Muscle of leg (tissue), 11 donors: Measurements from ENCODE around the gene UBE2O. TPM values are rescaled to one million over a fixed set of nuclear protein-coding genes. Genes with fewer than 3 reads are reported as not detected.

Experiments used
- DNase-seq: peaks from one replicate; pipeline ENCODE4 v3.0.0; 2013
- H3K27ac ChIP-seq: one replicate; pipeline ENCODE4 v1.5.1; 2013; ENCODE audit warnings: mild to moderate bottlenecking, low read length, control low read depth
- H3K27me3 ChIP-seq: one replicate; pipeline ENCODE4 v1.6.1; 2013; ENCODE audit warnings: low read length; ENCODE audit not compliant: control insufficient read depth, insufficient read depth
- H3K36me3 ChIP-seq: one replicate; pipeline ENCODE4 v1.6.1; 2013; ENCODE audit warnings: low read length; ENCODE audit not compliant: control insufficient read depth, insufficient read depth
- H3K4me1 ChIP-seq: one replicate; pipeline ENCODE4 v1.6.1; 2013; ENCODE audit warnings: low read length; ENCODE audit not compliant: control insufficient read depth, insufficient read depth
- H3K4me3 ChIP-seq: one replicate; pipeline ENCODE4 v1.5.1; 2013; ENCODE audit warnings: low read length, control low read depth
- H3K9me3 ChIP-seq: replicated peaks from 2 replicates; pipeline ENCODE4 v1.6.1; 2013; ENCODE audit warnings: low read depth, low read length; ENCODE audit not compliant: control insufficient read depth
- WGBS: methylation state at CpG from one replicate; pipeline ENCODE4 v1.1.5; 2013; ENCODE audit warnings: missing lambda C conversion rate; ENCODE audit not compliant: insufficient coverage; 5-methylcytosine and 5-hydroxymethylcytosine counted together
- polyA plus RNA-seq, 8 donors: library from polyadenylated mRNA; unstranded; fragments of 120-200 nt; gene quantifications; one replicate each; pipeline versions ENCODE4 v1.2.1 to v1.2.3, GENCODE V29; 2013; ENCODE audit warnings: inconsistent platforms in 1 of 8, low replicate concordance in 1 of 8; ENCODE audit not compliant: insufficient read length in 8 of 8, insufficient read depth in 1 of 8
- total RNA-seq: library from RNA; stranded (reverse); fragments of 120-200 nt; gene quantifications from one replicate; pipeline ENCODE4 v1.2.4, GENCODE V29; 2013

Gene UBE2O
- total and polyA plus RNA-seq, 9 donors: 11.1 to 20.4 (median 16.9) TPM

DNA sequence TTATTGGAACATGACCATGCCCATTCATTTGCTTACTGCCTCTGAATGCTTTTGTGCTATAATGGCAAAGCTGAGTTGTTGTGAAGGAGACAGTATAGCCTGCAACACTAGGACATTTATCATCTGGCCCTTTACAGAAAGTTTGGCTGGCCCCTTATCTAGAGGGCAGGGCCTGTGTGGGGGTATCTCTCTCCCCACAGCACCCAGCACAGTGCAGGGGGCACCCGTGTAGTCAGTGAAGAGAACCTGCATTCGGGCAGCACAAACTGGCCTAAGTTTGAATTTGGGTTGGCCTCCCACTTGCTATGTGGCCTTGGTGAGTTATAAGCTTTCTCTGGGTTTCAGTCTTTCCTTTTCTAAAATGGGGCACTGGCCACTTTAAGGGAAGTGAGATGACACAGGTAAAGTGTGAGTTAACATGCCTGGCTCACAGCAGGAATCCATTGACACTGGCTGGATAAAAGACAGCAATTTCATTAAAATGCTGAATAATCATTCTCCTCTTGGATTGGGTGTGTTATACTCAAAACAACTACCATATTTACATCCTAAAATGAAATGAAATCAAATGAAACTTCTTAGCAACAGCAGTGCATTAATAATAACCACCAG, 12.1 kb downstream of the UBE2O start:
- no peak for DNase-seq
- no peaks in the 10 kb centered on the region for H3K9me3 ChIP-seq
- H3K27me3 ChIP-seq: no peaks in the 10 kb centered on the region
- peaks cover 6% of the 10 kb centered on the region for H3K36me3 ChIP-seq
- H3K4me1 ChIP-seq: peaks cover under 1% of the 10 kb centered on the region
- WGBS: no CpG with 5 or more reads among the region's 2 CpGs
- no peak overlapping the region for H3K27ac ChIP-seq
- no peak overlapping the region for H3K4me3 ChIP-seq

DNA sequence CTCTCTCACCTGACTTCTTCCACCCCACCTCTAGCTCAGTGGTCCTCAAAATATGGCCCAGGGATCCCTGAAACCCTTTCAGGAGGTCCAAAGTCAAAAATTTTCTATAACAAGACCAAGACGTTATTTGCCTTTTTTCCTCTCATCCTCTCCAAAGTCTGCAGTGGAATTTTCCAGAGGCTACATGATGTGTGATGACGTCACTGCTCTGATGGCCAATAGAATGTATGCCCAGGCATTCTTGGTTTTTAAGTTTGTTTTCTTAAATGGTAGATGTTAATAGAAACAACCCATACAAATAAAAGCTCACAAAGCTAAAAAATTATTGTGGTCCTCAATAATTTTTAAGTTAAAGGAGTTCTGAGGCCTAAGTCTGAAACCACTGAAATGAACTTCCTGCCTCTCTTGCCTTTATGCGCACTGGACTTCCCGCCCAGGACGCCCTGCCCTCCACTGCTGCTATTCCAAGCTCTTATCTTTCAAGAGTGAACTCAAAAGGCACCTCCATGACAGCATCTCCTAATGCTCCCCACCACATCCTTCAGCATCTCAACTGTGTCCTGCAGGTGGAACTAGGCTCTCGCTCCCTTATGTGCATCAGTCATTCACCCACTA, 13.5 kb downstream of the UBE2O start:
- Histone ChIP-seq H3K9me3 (no peaks in the 10 kb centered on the region), H3K4me3 (no peak overlapping the region), H3K27ac (no peak overlapping the region), H3K36me3 (peaks cover 8% of the 10 kb centered on the region), H3K27me3 (no peaks in the 10 kb centered on the region), H3K4me1 (no peaks in the 10 kb centered on the region)
- DNase-seq: no peak
- WGBS: 94% methylated on average over 4 of the region's 6 CpGs

DNA sequence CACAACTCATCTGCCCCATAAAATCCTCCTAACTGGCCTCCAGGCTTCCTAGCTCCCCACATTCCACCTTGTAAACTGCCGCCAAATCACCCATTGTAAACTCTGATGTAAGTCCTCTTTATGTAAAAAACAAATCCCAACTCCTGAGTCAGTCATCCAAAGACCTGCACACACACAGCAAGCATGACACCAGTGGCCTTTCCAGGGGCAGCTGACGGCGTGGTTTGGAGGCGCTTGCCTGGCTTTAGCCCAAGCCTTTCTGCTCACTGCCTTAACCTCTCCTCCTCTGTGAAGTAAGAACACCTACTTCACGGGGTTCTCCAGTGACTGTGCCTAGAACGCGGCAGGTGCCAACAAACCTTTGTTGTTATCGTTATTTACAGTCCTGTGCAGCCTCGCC, 14.0 kb downstream of the UBE2O start:
- Histone ChIP-seq H3K36me3 (peaks cover 9% of the 10 kb centered on the region), H3K4me3 (no peak overlapping the region), H3K27ac (no peak overlapping the region), H3K4me1 (no peaks in the 10 kb centered on the region), H3K9me3 (no peaks in the 10 kb centered on the region), H3K27me3 (no peaks in the 10 kb centered on the region)
- 78% methylated on average over 9 of the region's 9 CpGs for WGBS
- DNase-seq: no peak

DNA sequence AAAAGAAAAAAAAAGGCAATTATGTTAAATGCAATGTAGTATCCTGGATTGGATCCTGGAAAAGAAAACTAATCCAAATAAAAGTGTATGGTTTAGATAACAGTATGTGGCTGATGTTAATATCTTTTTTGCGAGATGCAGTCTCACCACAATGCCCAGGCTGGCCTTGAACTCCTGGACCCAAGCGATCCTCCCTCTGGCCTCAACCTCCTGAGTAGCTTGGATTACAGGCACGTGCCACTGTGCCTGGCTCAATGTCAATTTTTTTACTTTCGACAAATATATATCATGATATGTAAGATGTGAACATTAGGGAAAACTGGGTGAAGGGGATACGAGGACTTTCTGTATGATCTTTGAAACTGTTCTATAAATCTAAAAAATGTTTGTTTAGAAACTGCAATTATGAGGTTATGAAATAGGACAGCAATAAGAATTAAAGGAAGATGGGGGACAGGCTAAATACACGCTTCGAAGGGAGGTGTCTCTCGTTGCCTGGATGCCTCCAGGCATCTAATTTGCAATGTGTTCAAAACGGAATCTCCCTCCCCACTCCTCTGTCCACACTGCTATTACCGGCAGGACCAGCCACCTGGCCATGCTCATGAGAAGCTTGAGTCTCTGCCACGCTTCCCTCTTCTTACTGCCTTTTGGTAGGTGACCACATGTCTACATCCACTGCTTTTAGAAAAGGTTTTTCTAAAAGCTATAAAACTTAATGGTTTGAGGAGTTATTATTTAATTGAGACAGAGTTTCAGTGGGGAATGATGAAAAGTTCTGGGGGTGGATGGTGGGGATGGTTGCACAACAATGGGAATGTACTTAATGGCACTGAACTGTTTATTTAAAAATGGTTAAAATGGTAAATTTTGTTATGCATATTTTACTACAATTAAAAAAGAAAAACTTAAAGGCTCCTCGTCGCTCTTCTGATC, 15.2 kb downstream of the UBE2O start:
- no peaks in the 10 kb centered on the region for H3K9me3 ChIP-seq
- no peak overlapping the region for H3K4me3 ChIP-seq
- DNase-seq: no peak
- H3K27me3 ChIP-seq: no peaks in the 10 kb centered on the region
- no peak overlapping the region for H3K27ac ChIP-seq
- H3K36me3 ChIP-seq: peaks cover 9% of the 10 kb centered on the region
- H3K4me1 ChIP-seq: no peaks in the 10 kb centered on the region
- WGBS: 79% methylated on average over 4 of the region's 13 CpGs

DNA sequence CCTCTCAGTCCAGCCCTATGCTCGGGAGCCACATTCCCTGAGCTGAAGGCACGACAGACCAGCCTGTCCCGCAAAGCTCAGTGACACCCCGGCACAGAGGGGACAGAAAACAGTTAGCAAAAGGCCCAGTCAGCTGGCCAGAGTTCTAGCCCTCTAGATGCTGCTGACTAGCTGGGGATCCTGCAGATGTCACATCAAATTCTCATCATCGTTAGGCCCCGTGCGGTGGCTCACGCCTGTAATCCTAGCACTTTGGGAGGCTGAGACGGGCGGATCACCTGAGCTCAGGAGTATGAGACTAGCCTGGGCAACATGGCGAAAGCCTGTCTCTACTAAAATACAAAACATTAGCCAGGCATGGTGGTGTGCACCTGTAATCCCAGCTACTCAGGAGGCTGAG, 17.2 kb downstream of the UBE2O start:
- Histone ChIP-seq H3K27me3 (no peaks in the 10 kb centered on the region), H3K4me3 (no peak overlapping the region), H3K4me1 (no peaks in the 10 kb centered on the region), H3K27ac (no peak overlapping the region), H3K9me3 (no peaks in the 10 kb centered on the region), H3K36me3 (peaks cover 6% of the 10 kb centered on the region)
- no peak for DNase-seq
- WGBS: 84% methylated on average over 7 of the region's 11 CpGs

DNA sequence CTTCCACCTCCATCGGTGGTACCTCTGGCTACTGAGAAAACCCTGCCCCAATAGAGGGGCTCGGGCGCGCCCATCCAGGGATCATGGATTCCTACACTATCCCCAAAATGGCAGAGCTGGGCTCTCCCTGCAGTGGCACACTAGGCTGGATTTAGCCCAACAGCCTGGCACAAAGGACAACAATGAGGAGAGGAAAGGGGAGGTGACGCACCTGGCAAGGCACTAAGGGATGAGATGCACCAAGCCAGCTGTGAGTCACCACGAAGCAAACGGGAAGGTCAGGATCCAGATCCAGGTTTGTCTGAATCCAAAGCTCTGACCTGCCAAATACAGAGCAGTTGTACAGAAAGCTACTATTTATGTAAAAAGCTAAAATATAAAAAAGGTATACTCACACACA, 18.1 kb downstream of the UBE2O start:
- peaks cover 6% of the 10 kb centered on the region for H3K36me3 ChIP-seq
- no peaks in the 10 kb centered on the region for H3K27me3 ChIP-seq
- no peaks in the 10 kb centered on the region for H3K9me3 ChIP-seq
- H3K4me1 ChIP-seq: no peaks in the 10 kb centered on the region
- DNase-seq: no peak
- no peak overlapping the region for H3K4me3 ChIP-seq
- no peak overlapping the region for H3K27ac ChIP-seq
- WGBS: 91% methylated on average over 7 of the region's 7 CpGs

DNA sequence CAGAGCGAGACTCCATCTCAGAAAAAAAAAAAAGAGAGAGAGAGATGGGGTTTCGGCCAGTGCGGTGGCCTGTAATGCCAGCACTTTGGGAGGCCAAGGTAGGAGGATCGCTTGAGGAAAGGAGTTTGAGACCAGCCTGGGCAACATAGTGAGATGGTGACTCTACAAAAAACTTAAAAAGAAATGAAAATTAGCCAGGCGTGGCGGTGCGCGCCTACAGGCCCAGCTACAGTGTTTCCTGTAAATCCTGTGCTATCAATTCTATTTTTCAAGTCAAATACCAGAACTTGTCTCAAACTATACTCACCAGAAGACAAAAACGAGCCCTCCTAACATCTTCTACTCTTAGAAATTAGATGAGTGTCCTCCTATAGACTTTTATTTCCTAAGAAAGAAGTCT, 19.3 kb downstream of the UBE2O start:
- Histone ChIP-seq H3K4me3 (no peak overlapping the region), H3K9me3 (no peaks in the 10 kb centered on the region), H3K4me1 (no peaks in the 10 kb centered on the region), H3K36me3 (peaks cover 6% of the 10 kb centered on the region), H3K27ac (no peak overlapping the region), H3K27me3 (no peaks in the 10 kb centered on the region)
- WGBS: 100% methylated on average over 1 of the region's 9 CpGs
- no peak for DNase-seq

DNA sequence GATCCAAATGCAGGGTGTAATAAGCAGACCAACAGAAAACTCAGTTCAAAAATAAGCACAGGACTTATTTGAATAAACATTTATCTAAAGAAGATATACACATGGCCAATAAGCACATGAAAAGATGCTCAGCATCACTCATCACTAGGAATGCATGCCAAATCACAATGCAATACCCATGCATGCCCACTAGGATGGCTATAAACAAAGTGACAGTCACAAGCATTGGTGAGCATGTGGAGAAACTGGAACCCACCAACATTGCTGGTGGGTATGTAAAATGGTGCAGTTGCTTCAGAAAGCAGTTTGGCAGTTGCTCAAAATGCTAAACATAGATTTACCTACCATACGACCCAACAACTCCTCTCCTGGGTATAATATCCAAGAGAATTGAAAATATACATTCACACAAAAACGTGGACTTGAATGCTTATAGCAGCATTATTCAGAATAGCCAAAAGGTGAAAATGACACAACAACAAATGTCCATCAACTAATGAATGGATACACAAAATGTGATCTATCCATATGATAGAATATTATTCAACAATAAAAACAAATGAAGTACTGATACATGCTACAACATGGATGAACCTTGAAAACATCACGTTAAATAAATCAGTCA, 20.1 kb downstream of the UBE2O start:
- no peaks in the 10 kb centered on the region for H3K27me3 ChIP-seq
- no peaks in the 10 kb centered on the region for H3K9me3 ChIP-seq
- peaks cover 6% of the 10 kb centered on the region for H3K36me3 ChIP-seq
- no peak for DNase-seq
- WGBS: no CpG with 5 or more reads among the region's 3 CpGs
- no peaks in the 10 kb centered on the region for H3K4me1 ChIP-seq
- no peak overlapping the region for H3K4me3 ChIP-seq
- H3K27ac ChIP-seq: no peak overlapping the region

DNA sequence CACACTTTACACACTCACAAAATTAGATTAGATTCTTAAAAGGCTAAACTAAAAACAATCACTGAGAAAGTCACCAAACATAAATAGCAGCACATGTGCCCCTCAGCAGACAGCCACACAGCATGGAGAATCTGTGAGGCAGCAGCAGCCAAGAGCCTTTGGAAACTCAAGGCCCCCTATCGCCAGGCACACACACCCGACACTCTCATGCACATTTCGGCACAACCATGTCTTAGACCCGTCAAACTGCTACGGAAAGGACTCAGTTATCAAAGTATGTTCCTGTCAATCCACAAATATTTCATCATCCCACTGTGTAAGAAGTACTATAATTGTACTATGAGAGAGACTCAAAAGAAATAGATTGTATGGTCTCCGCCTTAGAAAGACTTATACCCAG, 20.9 kb downstream of the UBE2O start:
- Histone ChIP-seq H3K4me3 (no peak overlapping the region), H3K27ac (no peak overlapping the region)
- no CpG with 5 or more reads among the region's 6 CpGs for WGBS

DNA sequence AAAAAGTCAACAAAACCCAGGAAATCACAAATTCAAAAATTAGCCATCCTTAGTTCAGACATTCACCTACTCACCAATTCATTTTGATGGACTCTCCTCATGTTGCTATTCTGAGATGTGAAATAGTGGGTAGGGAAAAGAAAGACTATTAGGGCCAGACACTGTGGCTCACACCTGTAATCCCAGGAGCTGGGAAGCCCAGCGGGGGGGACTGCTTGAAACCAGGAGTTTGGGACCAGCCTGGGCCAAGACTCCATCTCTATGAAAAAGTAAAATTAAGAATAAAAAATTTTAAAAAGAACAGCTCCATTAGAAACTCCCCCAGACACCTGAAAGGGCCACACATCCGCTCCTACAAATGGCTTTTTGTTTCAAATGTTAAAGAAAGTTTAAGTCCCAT, 21.4 kb downstream of the UBE2O start:
- Histone ChIP-seq H3K36me3 (peaks cover 6% of the 10 kb centered on the region), H3K4me3 (no peak overlapping the region), H3K27ac (no peak overlapping the region), H3K4me1 (no peaks in the 10 kb centered on the region), H3K9me3 (no peaks in the 10 kb centered on the region), H3K27me3 (no peaks in the 10 kb centered on the region)
- no CpG with 5 or more reads among the region's 2 CpGs for WGBS
- DNase-seq: no peak

More for the DNA sequence above, 20.9 kb downstream of the UBE2O start:
- Histone ChIP-seq H3K27me3 (no peaks in the 10 kb centered on the region), H3K9me3 (no peaks in the 10 kb centered on the region), H3K36me3 (peaks cover 6% of the 10 kb centered on the region), H3K4me1 (no peaks in the 10 kb centered on the region)
- no peak for DNase-seq
